HG02885 (cell line): Measurements from ENCODE around the gene TFF1.

Source experiments
- ATAC-seq: cut with Tn5 transposase; IDR thresholded peaks from one replicate; pipeline ENCODE4 v1.9.1; 2021; ENCODE audit warnings: mild to moderate bottlenecking; ENCODE audit not compliant: unreplicated experiment, poor library complexity

The TFF1 gene

DNA sequence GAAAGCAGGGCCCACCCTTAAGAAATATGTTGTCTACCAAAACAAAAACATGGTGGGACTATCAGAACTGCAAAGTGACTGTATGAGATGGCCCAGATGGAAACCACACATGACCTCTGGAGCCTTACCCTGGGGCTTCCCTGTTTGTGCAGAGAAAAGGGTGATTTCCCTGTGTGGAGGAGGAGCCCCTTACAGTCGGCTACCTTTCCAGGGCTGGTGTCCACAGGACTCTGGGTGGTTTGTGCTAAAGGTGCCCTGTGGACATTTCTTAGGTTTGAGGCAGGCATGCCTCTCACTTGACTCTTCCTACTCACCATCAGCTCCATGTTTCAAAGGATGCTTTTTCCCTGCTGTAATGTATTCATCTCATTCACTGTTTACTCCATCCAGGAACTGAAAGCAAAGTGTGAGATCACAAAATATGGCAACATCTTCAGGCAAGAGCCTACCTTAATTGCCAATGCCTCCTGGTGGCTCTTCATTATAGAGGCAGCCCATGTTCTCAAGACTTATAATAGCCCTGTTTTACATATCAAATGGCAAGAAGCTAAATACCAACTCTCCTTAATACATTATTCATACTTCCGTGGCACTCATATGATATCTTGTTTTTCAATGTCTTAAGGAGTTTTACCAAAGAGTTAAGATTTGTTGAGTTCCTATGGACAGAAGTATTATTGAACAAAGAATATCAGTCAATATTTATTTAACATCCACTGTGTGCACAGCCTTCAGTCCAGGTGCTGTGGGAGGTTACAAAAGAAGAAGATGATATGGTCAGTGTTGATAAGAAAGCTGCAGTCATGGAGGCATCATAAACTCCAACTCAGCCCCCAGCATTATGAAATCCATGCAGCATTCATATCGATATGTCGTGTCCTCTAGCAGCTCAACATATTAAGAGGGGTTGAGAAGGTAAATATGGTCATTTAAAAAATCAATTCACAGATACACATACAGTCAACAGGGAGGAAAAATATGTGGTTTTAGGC is 35.7 kb downstream of the TFF1 start:
- ATAC-seq, result no peak

DNA sequence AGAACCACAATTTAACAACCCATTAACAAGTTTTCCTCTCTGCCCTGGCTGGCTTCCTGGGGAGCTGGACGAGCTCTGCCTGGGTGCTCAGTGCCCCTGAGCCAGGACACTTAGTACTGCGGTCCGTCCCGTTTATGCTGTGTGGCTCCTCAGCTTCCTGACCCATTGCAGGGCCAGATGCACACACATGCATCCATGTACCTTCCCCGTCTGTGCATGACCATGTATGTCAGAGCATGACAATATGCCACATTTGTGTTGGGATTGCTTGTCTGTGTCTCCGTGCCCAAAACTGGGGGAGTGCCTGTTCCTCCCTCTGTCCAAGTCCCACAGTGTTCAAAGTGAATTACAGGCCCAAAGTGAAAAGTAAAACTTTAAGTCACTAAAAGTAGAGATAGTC is 41.4 kb downstream of the TFF1 start:
- no peak for ATAC-seq

DNA sequence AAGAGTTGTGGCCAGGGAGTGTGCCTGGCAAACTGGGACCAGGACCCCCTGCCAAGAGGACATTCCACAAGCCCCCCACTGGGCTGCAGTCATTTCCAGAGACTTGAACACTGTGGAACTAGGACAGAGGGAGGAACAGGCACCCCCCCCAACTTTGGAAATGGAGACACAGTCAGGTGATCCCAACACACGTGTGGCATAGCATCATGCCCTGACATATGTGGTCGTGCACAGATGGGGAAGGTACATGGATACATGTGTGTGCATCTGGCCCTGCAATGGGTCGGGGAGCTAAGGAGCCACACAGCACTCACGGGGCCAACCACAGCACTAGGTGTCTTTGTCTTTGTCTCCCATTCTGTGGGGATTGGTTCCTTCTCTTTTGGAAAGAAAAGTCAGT is 44.5 kb downstream of the TFF1 start:
- ATAC-seq, result no peak

DNA sequence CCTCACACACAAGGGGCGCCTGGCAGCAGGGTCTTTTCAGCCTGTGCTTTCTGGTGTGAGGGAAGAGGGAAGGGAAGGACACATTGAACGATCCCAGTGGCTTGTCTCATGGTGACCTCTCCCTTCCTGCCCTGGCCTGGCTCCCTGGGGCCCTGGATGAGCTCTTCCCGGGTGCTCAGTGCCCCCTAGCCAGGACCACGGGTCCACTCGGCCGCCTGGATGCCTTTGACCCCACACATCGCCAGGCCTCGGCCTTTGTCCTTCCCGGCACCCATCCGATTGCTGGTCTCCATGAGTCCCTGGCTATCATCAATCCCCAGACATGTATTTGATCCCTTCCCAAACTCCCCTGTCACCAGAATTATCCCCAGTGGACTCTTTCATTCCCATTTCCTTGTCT is 45.1 kb downstream of the TFF1 start:
- ATAC-seq, result no peak

DNA sequence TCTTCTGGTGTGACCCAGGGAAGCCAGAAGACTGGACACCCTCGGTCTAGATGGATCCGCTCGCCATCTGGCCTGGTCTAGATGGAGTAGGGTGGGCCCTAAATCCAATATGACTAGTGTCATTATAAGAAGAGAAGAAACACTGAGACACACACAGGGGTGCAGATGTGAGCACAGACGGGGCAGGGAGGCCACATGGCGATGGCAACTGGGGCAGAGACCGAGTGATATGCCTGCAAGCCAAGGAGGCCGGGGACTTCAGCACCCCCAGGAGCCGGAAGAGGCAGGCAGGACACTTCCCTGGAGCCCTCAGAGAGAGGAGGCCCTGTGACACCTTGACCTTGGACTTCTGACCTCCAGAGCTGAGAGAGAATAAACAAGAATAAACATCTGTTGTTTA is 45.5 kb downstream of the TFF1 start:
- ATAC-seq, result no peak

DNA sequence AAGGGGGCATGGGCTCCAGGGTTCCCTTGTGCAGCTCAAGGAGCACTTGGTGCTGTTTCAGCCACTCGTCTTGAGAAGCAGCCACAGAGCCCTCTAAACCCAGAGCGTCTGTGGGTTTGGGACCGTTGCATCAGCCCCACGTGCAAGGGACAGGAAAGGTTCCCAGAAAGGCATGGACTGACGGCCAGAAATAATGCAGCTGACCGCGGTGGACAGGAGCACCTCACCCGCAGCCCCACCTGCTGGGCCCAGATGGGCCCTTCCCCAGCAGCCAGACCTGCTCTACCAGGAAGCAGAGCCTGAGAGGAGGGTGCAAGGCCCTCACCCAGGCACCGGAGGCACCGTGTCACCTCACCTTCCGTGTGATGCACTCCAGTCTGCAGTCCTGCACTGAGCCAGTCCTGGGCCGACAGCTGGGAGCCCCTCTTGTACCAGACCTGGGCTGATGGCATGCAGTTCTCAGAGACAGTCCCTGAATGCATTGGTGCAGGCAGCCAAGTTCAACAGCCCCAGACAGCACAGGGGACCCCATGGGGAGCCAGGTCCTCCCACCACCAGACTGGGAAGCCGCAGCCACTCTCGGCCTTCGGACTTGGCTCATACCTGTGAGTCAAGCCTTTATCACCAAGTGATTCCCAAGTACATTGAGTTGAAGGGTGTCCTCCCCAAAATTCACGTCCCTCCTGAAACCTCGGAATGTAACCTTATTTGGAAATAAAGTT is 46.3 kb downstream of the TFF1 start:
- no peak for ATAC-seq

DNA sequence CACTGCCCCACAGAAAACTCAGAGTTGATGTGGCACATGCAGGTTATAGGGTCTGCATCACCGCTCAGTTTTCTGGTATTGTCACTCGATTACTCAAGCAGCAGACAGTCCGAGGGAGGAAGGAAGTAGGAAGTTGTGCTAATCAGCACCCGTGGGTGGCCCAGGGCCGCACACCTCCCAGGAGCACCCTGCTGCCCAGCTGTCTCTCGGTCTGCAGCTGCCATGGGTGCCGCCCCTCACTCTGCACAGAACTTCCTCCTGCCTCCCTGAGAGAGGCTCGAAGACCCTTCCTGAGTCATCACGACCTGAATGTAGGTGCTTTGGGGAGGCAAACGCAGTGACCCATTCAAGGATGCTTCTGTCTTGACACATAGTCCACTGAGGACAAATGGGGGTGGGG is 47.0 kb downstream of the TFF1 start:
- ATAC-seq, result no peak

DNA sequence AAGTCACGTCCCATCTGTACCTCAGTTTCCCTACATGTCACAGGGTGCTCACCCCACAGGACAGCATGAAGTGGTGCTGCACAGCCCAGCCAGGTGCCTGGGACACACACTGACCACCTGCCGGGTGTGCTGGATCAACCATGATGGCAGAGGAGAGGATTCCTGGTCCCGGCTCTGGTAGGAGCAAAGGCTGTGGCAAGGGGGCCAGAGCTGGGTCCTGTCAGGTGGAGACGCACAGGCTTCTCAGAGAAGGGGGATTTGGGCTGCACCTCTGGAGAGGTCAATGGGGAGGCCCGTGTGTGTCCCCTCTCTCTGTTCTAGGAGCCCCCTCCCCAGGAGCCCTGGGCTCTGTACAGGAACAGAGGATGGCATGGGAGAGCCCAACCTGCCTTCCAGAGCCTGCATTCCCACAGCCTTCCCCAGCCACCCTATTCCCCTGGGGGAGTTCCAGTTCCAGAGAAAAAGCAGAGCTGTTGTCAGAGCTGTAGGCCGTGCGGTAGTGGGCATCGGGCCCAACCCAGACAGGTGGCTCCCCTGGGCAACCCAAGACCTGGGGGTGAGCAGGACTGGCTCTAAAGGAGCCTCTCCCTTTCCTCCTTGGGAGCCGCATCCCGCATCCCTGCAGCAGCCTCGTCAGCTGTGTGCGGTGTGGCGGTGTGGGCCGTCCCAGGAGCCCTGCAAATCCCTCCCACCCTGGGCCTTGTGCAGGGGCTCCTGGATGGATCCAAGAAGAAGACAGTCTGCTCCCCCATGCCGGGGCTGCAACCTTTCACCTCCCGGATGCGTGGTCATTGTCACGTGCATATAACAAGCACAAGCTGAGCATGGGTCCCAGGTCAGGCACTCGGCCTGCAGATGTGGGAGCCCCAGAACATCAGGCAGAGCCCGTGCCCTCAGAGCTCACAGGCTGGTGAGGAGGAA is 48.2 kb downstream of the TFF1 start:
- no peak for ATAC-seq

DNA sequence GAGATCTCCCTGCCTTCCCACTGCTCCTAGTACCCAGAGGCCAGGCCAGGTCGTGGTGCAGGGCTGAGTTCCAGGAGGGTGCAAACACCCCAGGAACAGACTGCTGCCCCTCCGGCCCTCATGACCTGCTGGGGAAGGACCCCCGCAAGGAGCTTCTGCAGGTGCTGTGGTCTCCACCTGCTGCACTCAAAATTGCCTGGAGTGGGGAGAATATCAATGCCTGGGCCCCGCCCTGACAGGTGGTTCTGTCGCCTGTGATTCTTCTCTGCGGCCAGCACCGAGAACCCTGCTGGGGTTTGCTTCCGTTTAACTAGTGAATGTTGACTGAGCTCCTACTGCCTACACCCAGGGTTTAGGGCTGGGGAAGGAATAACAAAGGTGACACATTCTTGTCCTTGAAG is 49.0 kb downstream of the TFF1 start:
- ATAC-seq, result no peak

DNA sequence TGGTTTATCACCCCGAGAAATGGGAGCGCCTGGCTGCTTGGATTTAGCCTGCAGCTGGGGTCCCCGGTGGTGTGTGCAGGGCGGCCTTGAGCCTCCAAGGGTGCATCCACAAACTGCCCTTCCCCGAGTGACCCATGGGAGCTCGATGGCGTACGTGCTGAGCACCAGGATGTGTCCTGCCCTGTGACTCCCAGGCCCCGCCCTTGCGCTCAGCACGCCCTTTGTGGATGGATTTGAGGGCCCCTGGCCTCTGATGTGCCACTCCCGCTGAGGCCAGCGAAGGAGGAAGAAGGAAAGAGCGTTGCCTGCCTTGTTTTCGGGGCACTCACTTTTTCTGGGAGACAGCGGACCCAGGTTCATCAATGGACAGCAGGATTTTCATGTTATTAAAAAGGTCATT is 49.4 kb downstream of the TFF1 start:
- ATAC-seq, result no peak

DNA sequence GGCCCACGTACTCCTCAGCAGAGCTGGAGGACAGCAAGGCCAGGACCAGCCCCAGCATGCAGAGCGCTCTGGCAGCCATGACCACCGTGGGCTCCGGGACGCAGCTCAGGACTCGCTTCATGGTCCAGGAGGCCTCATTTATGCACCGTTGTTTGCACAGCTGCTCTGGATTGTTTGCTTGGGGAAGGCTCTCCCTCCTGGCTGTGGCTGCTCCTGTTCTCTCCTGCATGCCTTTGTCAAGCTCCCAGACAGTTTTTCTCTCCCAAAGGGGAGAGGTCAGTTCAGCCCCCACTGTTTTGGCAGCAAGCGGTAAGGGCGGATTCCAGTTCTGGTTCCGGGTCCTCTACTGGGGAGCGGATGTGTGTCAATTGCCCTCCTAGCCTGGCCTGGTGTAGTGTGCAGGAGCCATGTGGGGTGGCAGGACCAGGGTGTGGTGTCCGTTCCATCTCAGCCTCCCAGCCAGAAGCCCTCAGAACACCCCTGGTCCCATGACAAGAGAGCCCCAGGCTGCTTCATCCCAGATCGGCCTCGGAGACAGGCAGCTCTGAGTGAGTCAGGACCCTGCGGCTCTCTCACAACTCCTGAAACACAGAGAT is 50.9 kb downstream of the TFF1 start, which contains the start of gene TFF3:
TFF3 (minus strand) TSS at position 114 of the 596 bp plus-strand sequence; CDS start at position 79, 35 bp downstream.
- no peak for ATAC-seq

DNA sequence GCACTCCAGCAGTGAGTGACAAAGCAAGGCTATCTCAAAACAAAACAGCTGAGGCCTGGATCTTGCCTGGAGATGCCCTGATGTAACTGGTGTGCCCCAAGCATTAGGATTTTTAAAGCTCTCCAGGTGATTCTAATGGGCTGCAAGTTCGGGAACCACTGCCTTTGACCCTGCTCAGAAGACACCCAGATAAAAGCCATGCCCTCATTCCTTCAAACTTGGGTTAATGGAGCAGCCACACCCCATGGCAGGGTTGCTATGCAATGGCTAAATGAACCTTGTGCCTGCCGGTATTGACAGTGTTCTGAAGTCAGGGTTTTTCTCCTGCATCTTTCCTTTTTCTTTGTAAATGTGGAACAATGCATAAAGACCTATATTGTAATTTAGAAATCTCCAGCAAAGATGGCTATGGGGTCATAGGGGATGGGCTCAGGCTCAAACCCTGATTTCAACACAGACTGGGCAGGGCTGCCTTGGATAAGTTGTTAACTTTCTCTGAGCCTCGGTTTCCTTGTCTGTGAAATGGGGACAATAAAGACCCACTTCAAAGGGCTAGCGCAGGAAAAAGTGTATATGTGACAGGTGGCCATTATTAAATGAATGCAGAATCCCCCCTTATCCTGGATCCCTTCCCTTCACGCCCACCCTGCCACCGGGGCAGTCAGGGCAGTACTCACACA is 51.6 kb downstream of the TFF1 start:
- ATAC-seq, result no peak

DNA sequence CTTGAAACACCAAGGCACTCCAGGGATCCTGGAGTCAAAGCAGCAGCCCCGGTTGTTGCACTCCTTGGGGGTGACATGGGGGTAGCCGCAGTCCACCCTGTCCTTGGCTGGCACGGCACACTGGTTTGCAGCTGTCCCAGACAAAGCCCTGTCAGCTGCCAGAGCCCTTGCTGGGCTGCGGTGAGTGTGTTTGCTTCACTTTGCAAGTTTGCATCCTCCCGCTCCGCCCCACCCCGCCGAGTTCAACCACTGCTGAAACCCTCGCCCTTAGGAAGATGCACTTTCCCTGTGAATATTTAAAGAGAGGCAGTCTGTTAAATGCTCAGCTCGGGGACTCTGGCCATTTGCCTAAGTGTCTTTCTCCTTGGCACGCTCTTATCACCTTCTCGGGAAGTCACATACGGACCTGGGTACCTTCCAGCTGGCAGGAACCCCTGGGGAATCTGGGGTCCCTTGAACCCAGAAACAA is 52.8 kb downstream of the TFF1 start:
- no peak for ATAC-seq

DNA sequence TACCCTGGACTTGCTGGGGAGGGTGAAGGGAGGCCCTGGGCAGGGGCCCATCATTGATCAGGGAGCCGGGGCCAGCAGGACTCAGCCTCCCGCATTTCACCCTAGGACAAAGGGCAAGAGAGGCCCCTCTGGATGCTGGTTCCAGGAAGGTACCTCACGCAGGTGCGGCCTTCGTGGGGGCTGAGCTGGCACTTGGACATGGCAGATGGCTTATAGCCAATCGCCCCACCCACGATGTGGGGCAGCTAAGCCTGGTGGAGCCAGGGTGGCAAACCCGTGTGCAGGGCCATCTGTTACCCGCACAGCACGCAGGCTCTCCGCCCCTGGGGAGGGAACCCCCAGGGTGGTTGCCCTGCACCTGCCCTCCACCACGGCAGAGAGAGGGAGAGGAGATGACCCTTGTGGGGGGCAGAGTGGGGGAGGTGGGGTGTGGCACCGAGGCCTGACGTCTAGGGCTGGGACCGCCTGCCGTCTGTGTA is 53.7 kb downstream of the TFF1 start:
- no peak for ATAC-seq
